ENCODE data around the gene NDOR1. TPM values are rescaled to one million over a fixed set of nuclear protein-coding genes. Genes with fewer than 3 reads are reported as not detected.
A peak's percentile ranks its signal among the peaks of the same experiment; 100 is the strongest.

Gene NDOR1
- total RNA-seq, 1 donor from 2014 or later = 39.4 TPM

- Mint-ChIP-seq H3K9me3 (no peaks in the 10 kb centered on the region), H3K27me3 (ENCODE audit: low read depth) (peaks cover 4% of the 10 kb centered on the region), H3K36me3 (ENCODE audit: low read depth) (peaks cover 11% of the 10 kb centered on the region), H3K4me1 (peaks cover 18% of the 10 kb centered on the region), H3K27ac (ENCODE audit: unreplicated experiment) (no peak overlapping the region), H3K4me3 (peak overlapping the region; percentile 91)
- TF ChIP-seq CTCF (conservative IDR thresholded peaks at IDR 0.05) = no peak
- DNase-seq (ENCODE audit: low read depth, low spot score) = no peak
Measured at GRCh38 chr9:137244486-137245449, 39.3 kb downstream of the NDOR1 start.

GRCh38 chr9:137245450-137246421 is 40.2 kb downstream of the NDOR1 start:
- Mint-ChIP-seq H3K27ac (ENCODE audit: unreplicated experiment) (no peak overlapping the region), H3K4me3 (peak overlapping the region; percentile 91), H3K4me1 (peaks cover 17% of the 10 kb centered on the region), H3K9me3 (no peaks in the 10 kb centered on the region), H3K27me3 (ENCODE audit: low read depth) (peaks cover 4% of the 10 kb centered on the region), H3K36me3 (ENCODE audit: low read depth) (peaks cover 11% of the 10 kb centered on the region)
- DNase-seq (ENCODE audit: low read depth, low spot score) = no peak
- no peak for TF ChIP-seq CTCF (conservative IDR thresholded peaks at IDR 0.05)

- Mint-ChIP-seq H3K27ac (ENCODE audit: unreplicated experiment) (no peak overlapping the region), H3K4me1 (peaks cover 16% of the 10 kb centered on the region), H3K9me3 (no peaks in the 10 kb centered on the region), H3K36me3 (ENCODE audit: low read depth) (peaks cover 6% of the 10 kb centered on the region), H3K27me3 (ENCODE audit: low read depth) (no peaks in the 10 kb centered on the region), H3K4me3 (peak overlapping the region; percentile 15)
- no peak for DNase-seq (ENCODE audit: low read depth, low spot score)
- no peak for TF ChIP-seq CTCF (conservative IDR thresholded peaks at IDR 0.05)
Measured at GRCh38 chr9:137247135-137247915, 41.8 kb downstream of the NDOR1 start.

GRCh38 chr9:137247916-137248175 is 42.3 kb downstream of the NDOR1 start:
- H3K27ac Mint-ChIP-seq (ENCODE audit: unreplicated experiment) = no peak overlapping the region
- TF ChIP-seq CTCF (conservative IDR thresholded peaks at IDR 0.05) = no peak
- no peak for DNase-seq (ENCODE audit: low read depth, low spot score)
- H3K4me1 Mint-ChIP-seq = peaks cover 11% of the 10 kb centered on the region
- peak overlapping the region; percentile 27 for H3K4me3 Mint-ChIP-seq
- peaks cover under 1% of the 10 kb centered on the region for H3K36me3 Mint-ChIP-seq (ENCODE audit: low read depth)
- no peaks in the 10 kb centered on the region for H3K9me3 Mint-ChIP-seq
- no peaks in the 10 kb centered on the region for H3K27me3 Mint-ChIP-seq (ENCODE audit: low read depth)
